GM06990 (cell line): ENCODE data around the gene DDX59.

Experiments
- DNase-seq: peaks from one replicate; pipeline ENCODE4 v3.0.0-alpha.2; 2011; ENCODE audit not compliant: insufficient read length; ENCODE audit errors: extremely low read depth
- H3K27me3 ChIP-seq: replicated peaks from 2 replicates; pipeline ENCODE4 v1.6.0; 2011; ENCODE audit warnings: low read length; ENCODE audit not compliant: control insufficient read depth, insufficient read depth
- H3K36me3 ChIP-seq: 2 replicates; pipeline ENCODE4 v1.5.1; 2011; ENCODE audit warnings: low read length; ENCODE audit not compliant: control insufficient read depth, insufficient read depth
- H3K4me3 ChIP-seq: replicated peaks from 2 replicates; pipeline ENCODE4 v1.5.1; 2011; ENCODE audit warnings: low read depth, mild to moderate bottlenecking, control low read depth, low read length
- CTCF ChIP-seq: IDR thresholded peaks from 2 replicates; pipeline ENCODE4 v1.5.1; 2011; ENCODE audit warnings: low read length, control low read depth, mild to moderate bottlenecking, inconsistent platforms; ENCODE audit not compliant: insufficient read depth, poor library complexity, severe bottlenecking

The DDX59 gene

GRCh38 chr1:200646515-200646914, 23.2 kb downstream of the DDX59 start:
- Histone ChIP-seq H3K36me3 (no peaks in the 10 kb centered on the region; the same call in none of the 2 replicates), H3K4me3 (0 out of 2 replicates have a peak overlapping the region, but pooled peaks have one; percentile 32), H3K27me3 (no peaks in the 10 kb centered on the region)
- no peak for DNase-seq
- TF ChIP-seq CTCF, result no peak

GRCh38 chr1:200644021-200644420, 25.7 kb downstream of the DDX59 start:
- Histone ChIP-seq H3K36me3 (no peaks in the 10 kb centered on the region; the same call in none of the 2 replicates), H3K27me3 (no peaks in the 10 kb centered on the region), H3K4me3 (no peak overlapping the region)
- no peak for DNase-seq
- TF ChIP-seq CTCF, result no peak

GRCh38 chr1:200642481-200642880, 27.2 kb downstream of the DDX59 start:
- no peak for DNase-seq
- Histone ChIP-seq H3K27me3 (no peaks in the 10 kb centered on the region), H3K4me3 (no peak overlapping the region), H3K36me3 (no peaks in the 10 kb centered on the region; the same call in none of the 2 replicates)
- no peak for TF ChIP-seq CTCF

GRCh38 chr1:200640963-200641401, 28.7 kb downstream of the DDX59 start:
- no peak for TF ChIP-seq CTCF

GRCh38 chr1:200640373-200640962, 29.2 kb downstream of the DDX59 start:
- DNase-seq, result no peak
- Histone ChIP-seq H3K4me3 (no peak overlapping the region), H3K27me3 (no peaks in the 10 kb centered on the region), H3K36me3 (no peaks in the 10 kb centered on the region; the same call in none of the 2 replicates)
- no peak for TF ChIP-seq CTCF

More at GRCh38 chr1:200640963-200641401, 28.7 kb downstream of the DDX59 start:
- Histone ChIP-seq H3K36me3 (no peaks in the 10 kb centered on the region; the same call in none of the 2 replicates), H3K27me3 (no peaks in the 10 kb centered on the region), H3K4me3 (no peak overlapping the region)
- DNase-seq, result no peak

GRCh38 chr1:200638073-200638472, 31.6 kb downstream of the DDX59 start:
- no peaks in the 10 kb centered on the region for H3K27me3 ChIP-seq
- no peak for DNase-seq
- TF ChIP-seq CTCF, result no peak
- H3K36me3 ChIP-seq, result no peaks in the 10 kb centered on the region; the same call in none of the 2 replicates
- no peak overlapping the region for H3K4me3 ChIP-seq
